Measurements from ENCODE around the gene PAX5. TPM values are rescaled to one million over a fixed set of nuclear protein-coding genes. Genes with fewer than 3 reads are reported as not detected.

PAX5 gene
- total RNA-seq, 1 donor from 2014 or later, result not detected

- intact Hi-C loops (cut with DNase I), result no loop called here
Measured at GRCh38 chr9:36855448-36856315, 178.4 kb downstream of the PAX5 start.

GRCh38 chr9:36854751-36855150, 179.3 kb downstream of the PAX5 start:
- no peak for ATAC-seq (ENCODE audit: poor library complexity)
- intact Hi-C loops (cut with DNase I), result no loop called here
- DNase-seq, result peak; percentile 11

More at GRCh38 chr9:36855448-36856315, 178.4 kb downstream of the PAX5 start:
- DNase-seq, result peak; percentile 41
- ATAC-seq (ENCODE audit: poor library complexity), result no peak

DNA sequence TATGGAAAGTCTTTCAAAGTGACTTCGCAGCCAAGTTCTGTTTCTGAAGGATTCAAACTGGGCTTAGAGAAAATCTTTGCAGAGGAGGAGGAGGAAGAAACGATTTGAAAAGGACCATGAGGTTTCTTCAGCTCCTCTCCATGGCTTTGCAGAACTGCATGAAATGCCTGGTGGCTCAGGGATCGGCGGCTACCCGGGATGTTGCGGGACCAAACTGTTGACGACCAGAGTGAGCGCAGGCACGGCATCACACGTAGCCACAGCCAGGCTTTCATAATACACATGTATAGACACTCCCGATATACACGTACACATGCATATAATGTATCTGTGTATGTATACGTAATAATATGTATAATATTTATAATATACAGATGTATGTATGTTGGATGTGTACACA, 180.0 kb downstream of the PAX5 start:
- DNase-seq (no peak), ATAC-seq (ENCODE audit: poor library complexity) (no peak)
- intact Hi-C loops (cut with DNase I), result no loop called here

DNA sequence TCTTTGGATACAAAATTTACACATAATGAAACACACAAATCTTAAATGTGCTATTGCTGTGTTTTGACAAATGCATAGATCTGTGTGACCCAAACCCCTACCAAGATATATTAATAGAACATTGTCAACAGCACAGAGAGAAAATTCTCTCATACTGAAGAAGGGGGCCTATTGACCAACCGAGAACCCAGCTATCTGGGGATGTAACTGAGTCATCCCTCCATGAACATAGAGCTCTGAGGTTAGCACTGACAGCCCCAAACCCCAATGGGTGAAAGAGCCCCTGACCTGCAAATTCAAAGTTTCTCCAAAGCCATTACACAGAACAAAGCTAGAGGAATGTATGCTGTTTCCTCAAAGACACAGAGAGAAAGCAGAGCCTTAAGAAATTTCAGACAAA, 180.8 kb downstream of the PAX5 start:
- DNase-seq, result no peak
- intact Hi-C loops (cut with DNase I), result no loop called here
- no peak for ATAC-seq (ENCODE audit: poor library complexity)

DNA sequence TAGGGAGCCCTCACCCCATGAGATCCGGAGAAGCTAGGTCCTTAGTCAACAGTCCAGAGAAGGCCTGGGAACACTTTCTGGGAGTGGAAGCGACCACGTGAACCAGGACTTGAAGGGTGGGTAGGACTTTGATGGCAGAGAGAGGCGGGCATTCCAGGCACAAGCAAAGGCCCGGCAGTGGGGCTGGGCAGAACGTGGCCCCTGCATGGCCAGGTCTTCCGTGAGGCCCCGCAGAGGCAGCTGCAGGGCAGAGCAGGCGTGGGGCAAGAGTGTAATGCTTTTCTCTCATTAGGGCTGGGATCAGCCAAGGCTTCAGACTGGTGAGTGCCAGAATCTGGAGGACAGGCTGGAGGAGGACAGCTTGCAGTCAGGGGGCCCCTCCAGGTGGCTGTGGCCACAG, 184.1 kb downstream of the PAX5 start:
- no peak for DNase-seq
- ATAC-seq (ENCODE audit: poor library complexity), result no peak
- intact Hi-C loops (cut with DNase I), result no loop called here

DNA sequence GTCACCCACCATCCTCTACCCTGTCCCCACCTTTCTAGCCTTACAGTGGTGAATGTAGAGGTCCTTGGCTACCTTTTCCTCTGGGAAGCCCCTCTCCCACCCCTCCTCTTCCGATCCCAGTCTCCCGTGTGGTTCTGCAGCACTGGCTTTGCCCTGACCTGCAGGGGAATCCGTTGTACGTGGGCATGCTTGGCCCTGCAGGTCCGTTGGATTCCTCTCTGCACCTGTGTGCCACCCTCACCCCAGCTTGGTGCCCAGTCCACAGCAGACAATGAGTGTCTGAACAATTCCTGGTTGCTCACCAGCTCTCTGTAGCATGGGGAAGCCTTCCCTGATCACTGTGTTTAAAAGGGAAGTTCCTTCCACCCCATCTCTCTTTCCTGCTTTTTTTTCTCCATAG, 185.1 kb downstream of the PAX5 start:
- intact Hi-C loops (cut with DNase I), result no loop called here
- no peak for DNase-seq
- no peak for ATAC-seq (ENCODE audit: poor library complexity)

GRCh38 chr9:36847781-36848673, 186.0 kb downstream of the PAX5 start:
- DNase-seq (no peak), ATAC-seq (ENCODE audit: poor library complexity) (no peak)
- intact Hi-C loops (cut with DNase I), result no loop called here

- intact Hi-C loops (cut with DNase I), result no loop called here
- no peak for ATAC-seq (ENCODE audit: poor library complexity)
Measured at GRCh38 chr9:36846621-36847020, 187.4 kb downstream of the PAX5 start.

DNA sequence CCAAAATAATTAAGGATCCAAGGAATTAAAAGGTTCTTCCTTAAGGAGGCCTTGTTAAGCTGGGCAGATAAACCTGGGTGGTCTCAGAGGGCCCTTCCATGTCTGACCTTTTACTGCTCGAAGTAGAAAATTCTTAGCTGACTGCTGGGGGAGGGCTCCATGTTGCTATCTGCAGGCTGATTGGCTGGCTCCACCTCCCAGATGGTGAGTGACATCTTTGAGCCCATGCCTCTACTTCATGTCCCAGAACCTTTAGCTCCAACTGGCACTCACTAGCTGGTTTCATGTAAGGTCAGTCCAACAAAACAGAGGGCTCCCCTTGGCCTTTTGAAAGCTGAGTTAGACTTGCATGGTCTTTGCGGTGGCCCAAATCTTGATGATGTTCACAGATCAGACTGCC, 188.2 kb downstream of the PAX5 start:
- intact Hi-C loops (cut with DNase I), result no loop called here
- ATAC-seq (ENCODE audit: poor library complexity), result no peak

More at GRCh38 chr9:36846621-36847020, 187.4 kb downstream of the PAX5 start:
- DNase-seq, result no peak

DNA sequence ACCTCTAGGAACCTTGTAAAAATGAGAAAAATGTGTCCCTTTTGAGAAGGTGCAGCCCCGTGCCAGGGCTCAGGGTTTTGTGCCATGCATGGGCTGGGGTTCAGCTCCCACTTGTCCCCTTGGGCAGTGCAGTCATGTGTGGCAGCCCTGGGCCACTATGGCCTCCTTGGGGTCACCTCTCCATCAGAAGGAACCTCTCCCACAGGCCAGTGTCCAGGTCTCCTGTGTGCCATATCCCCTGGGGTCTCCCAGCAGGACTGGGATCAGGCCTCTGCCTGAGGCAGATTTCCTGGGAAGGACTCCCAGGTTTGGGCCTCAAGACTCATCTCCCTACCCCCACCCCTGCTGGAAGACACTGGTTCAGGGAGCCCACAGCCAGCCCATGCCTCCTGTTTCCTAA, 189.1 kb downstream of the PAX5 start:
- ATAC-seq (ENCODE audit: poor library complexity) (no peak), DNase-seq (no peak)
- intact Hi-C loops (cut with DNase I), result no loop called here

More for the DNA sequence above, 188.2 kb downstream of the PAX5 start:
- DNase-seq, result no peak

GRCh38 chr9:36843964-36844363, 190.1 kb downstream of the PAX5 start:
- intact Hi-C loops (cut with DNase I), result no loop called here
- no peak for DNase-seq
- ATAC-seq (ENCODE audit: poor library complexity), result no peak

GRCh38 chr9:36842560-36843530, 191.2 kb downstream of the PAX5 start:
- DNase-seq (no peak), ATAC-seq (ENCODE audit: poor library complexity) (no peak)
- intact Hi-C loops (cut with DNase I), result no loop called here

GRCh38 chr9:36840898-36841536, 193.1 kb downstream of the PAX5 start:
- ATAC-seq (ENCODE audit: poor library complexity) (no peak), DNase-seq (no peak)
- intact Hi-C loops (cut with DNase I), result no loop called here

DNA sequence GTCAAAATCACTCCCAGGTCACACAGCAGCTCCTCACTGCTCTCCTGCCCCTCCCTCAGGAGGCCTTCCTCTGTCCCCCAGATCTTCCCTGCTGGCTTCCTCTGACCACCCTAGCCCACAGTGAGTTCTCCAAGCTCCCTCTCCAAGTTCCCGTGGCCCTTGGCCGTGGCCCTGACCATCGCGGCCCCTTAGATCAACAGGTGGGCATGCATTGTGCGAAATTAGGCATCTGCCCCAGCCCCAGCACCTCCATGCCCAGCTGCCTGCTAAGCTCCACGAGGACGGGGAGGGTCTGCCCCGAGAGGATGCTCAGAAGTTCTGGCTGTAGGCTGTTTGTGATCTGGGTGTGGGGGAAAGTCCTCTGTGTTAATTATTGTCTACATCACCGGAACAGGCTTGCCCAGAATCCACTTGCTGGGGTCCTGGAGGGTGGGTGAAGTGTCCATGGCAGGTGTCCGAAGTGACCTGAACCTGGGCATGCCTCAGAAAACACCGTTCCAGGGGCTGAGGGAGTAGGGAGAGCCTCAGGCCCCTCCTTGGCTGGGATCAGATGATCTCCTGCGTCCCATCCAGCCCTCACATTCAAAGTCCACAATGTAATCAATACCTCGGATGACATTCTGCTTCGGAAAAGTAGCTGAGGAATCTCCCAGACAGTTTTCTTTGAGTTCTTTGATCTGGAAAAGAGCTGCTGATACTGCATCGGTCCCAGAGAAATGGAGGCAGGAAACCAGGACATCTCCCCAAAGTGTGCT, 194.8 kb downstream of the PAX5 start:
- ATAC-seq (ENCODE audit: poor library complexity) (no peak), DNase-seq (no peak)
- intact Hi-C loops (cut with DNase I), result no loop called here

DNA sequence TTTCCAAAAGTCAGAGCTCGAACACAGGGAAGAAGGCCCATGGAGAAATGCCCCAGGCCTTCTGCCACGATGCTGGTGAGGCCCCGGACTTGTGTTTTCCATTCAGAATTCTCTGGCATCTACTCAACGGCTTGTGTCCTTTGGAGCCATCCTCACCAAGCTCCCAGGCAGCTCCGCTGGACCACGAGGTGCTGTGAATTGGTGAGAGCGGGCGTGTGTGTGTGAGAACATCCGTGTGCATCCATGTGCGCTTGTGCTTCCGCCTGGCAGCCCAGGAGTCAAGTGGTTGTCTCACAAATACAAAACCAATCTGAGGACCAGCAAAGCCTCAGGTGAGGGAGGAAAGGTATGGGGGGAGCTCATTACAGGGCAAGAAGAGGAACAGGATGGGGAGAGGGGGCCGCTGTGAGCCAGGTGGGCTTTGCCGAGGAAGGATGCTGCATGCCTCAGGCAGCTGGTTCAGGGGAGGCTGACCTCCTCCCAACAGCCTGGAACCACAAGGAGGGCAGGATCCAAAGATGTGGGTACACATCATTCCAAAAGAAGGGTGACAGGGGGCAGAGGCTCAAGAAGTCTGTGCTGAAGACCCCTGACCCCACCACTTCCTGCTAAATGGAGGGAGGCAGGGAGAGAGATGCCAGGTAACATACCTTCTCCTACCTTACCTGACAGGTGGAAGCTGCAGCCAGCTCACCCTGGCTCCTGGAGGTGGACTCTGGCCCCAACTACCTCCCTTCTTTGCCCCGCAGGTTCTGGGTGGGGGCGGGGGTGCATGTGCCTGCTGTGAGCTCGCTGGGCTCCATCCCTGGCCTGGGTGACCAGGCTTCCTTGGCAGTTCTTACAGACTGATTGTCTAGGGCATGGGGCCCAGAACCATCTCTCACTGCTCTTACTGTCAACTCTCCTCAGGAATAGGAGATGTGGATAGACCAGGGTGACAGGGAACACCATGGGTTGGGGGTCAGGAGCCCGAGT, 196.3 kb downstream of the PAX5 start:
- ATAC-seq (ENCODE audit: poor library complexity) (no peak), DNase-seq (no peak)
- intact Hi-C loops (cut with DNase I), result no loop called here

DNA sequence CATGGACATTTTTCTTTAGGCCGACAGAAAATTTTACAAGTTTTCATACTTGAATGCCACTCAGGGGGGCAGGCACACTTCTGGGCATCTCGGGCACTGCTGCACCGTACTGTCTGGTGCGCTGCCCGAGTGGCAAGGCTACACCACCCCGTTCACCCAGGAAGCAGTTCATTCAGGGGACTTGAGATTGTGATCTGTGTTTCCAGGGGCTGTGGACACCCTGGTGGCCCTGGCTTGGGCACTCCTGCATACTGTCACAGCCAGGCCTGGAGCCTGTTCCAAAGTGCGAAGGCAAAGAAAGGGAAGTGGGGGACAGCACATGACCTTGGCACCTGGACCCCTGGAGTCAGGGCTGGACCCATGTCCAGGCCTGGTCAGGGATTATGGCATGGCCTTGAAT, 197.6 kb downstream of the PAX5 start:
- ATAC-seq (ENCODE audit: poor library complexity) (no peak), DNase-seq (no peak)
- intact Hi-C loops (cut with DNase I), result no loop called here

Measured in Right ventricle myocardium superior (tissue), 1 donor.